Karpas-422 (cell line): Measurements from ENCODE around the gene BCL2. TPM values are rescaled to one million over a fixed set of nuclear protein-coding genes. Genes with fewer than 3 reads are reported as not detected.

ENCODE experiments used
- DNase-seq: peaks from one replicate; pipeline ENCODE4 v3.0.0-alpha.2; 2015
- H2AFZ ChIP-seq: fragments of 200-600 bp; sonication (generic); 2 replicates; pipeline ENCODE4 v1.6.1; 2014; ENCODE audit warnings: antibody characterized with exemption, low read length, mixed read lengths
- H3K27ac ChIP-seq: fragments of 200-600 bp; sonication (generic); 2 replicates; pipeline ENCODE4 v1.5.1; 2014; ENCODE audit warnings: mild to moderate bottlenecking, low read length, moderate library complexity
- H3K27me3 ChIP-seq: fragments of 200-600 bp; sonication (generic); 2 replicates; pipeline ENCODE4 v1.6.1; 2014; ENCODE audit warnings: low read length, mixed read lengths
- H3K36me3 ChIP-seq: fragments of 200-600 bp; sonication (generic); 2 replicates; pipeline ENCODE4 v1.6.1; 2014; ENCODE audit warnings: low read length, mixed read lengths; ENCODE audit not compliant: insufficient read depth
- H3K4me1 ChIP-seq: fragments of 200-600 bp; sonication (generic); 2 replicates; pipeline ENCODE4 v1.6.1; 2014; ENCODE audit warnings: mild to moderate bottlenecking, low read length, mixed read lengths
- H3K4me2 ChIP-seq: fragments of 200-600 bp; sonication (generic); 2 replicates; pipeline ENCODE4 v1.6.1; 2014; ENCODE audit warnings: low read length, low read depth, mild to moderate bottlenecking; ENCODE audit not compliant: poor library complexity, severe bottlenecking
- H3K4me3 ChIP-seq: fragments of 200-600 bp; sonication (generic); 2 replicates; pipeline ENCODE4 v1.5.1; 2014; ENCODE audit warnings: mild to moderate bottlenecking, antibody characterized with exemption, low read length, mixed read lengths
- H3K79me2 ChIP-seq: fragments of 200-600 bp; sonication (generic); 2 replicates; pipeline ENCODE4 v1.6.1; 2014; ENCODE audit warnings: mild to moderate bottlenecking, low read length, mixed read lengths
- H3K9ac ChIP-seq: fragments of 200-600 bp; sonication (generic); 2 replicates; pipeline ENCODE4 v1.6.0; 2014; ENCODE audit warnings: low read length
- H3K9me2 ChIP-seq: fragments of 200-600 bp; sonication (generic), shearing (Covaris generic); replicated peaks from 2 replicates; pipeline ENCODE4 v1.6.0; 2014; ENCODE audit warnings: mild to moderate bottlenecking, low read length, moderate library complexity; ENCODE audit not compliant: insufficient read depth
- H3K9me3 ChIP-seq: fragments of 300-700, 200-600 bp; sonication (generic); 2 replicates; pipeline ENCODE4 v1.6.1; 2014; ENCODE audit warnings: low read length, mixed read lengths
- H4K20me1 ChIP-seq: fragments of 200-600 bp; sonication (generic); 2 replicates; pipeline ENCODE4 v1.6.1; 2014; ENCODE audit warnings: mild to moderate bottlenecking, antibody characterized with exemption, low read length, low read depth; ENCODE audit not compliant: insufficient read depth
- total RNA-seq: library from RNA; depleted of rRNA; stranded (reverse); fragments of >200 nt; shearing (Covaris generic); gene quantifications from 2 replicates; pipeline ENCODE4 v1.2.3, GENCODE V29; 2014; ENCODE audit warnings: low replicate concordance

The BCL2 gene
- total RNA-seq, 1 experiment from 2014 or later, result 271 TPM

GRCh38 chr18:63284173-63284799 is 35.3 kb downstream of the BCL2 start:
- Histone ChIP-seq H3K79me2 (peaks cover 99% of the 10 kb centered on the region), H3K27me3 (no peaks in the 10 kb centered on the region), H3K9me3 (no peaks in the 10 kb centered on the region), H3K9ac (peak overlapping the region; percentile 60), H3K4me3 (peak overlapping the region; percentile 55), H3K9me2 (no peaks in the 10 kb centered on the region), H2AFZ (no peak overlapping the region), H4K20me1 (peaks cover 9% of the 10 kb centered on the region; the same call in 1 of the 2 replicates), H3K4me1 (peaks cover 93% of the 10 kb centered on the region), H3K27ac (peak overlapping the region; percentile 84), H3K4me2 (peak overlapping the region; percentile 76), H3K36me3 (peaks cover 24% of the 10 kb centered on the region)
- peak; percentile 61 for DNase-seq

- Histone ChIP-seq H3K9ac (peak overlapping the region; percentile 60; the same call in 1 of the 2 replicates), H3K4me2 (peak overlapping the region; percentile 76), H4K20me1 (peaks cover 9% of the 10 kb centered on the region; the same call in 1 of the 2 replicates), H3K9me2 (no peaks in the 10 kb centered on the region), H3K79me2 (peaks cover 99% of the 10 kb centered on the region), H3K36me3 (peaks cover 24% of the 10 kb centered on the region), H3K4me3 (peak overlapping the region; percentile 55), H3K27me3 (no peaks in the 10 kb centered on the region), H3K9me3 (no peaks in the 10 kb centered on the region), H3K27ac (peak overlapping the region; percentile 84), H2AFZ (no peak overlapping the region), H3K4me1 (peaks cover 93% of the 10 kb centered on the region)
- no peak for DNase-seq
Observed at GRCh38 chr18:63283305-63284094, 36.1 kb downstream of the BCL2 start.

GRCh38 chr18:63282793-63283192 is 36.8 kb downstream of the BCL2 start:
- H3K9me3 ChIP-seq, result no peaks in the 10 kb centered on the region
- peak overlapping the region; percentile 84 for H3K27ac ChIP-seq
- no peak overlapping the region for H3K9ac ChIP-seq
- H3K4me2 ChIP-seq, result peak overlapping the region; percentile 76
- H3K27me3 ChIP-seq, result no peaks in the 10 kb centered on the region
- H4K20me1 ChIP-seq, result peaks cover 9% of the 10 kb centered on the region; the same call in 1 of the 2 replicates
- H3K9me2 ChIP-seq, result no peaks in the 10 kb centered on the region
- H3K36me3 ChIP-seq, result peaks cover 29% of the 10 kb centered on the region
- peaks cover 93% of the 10 kb centered on the region for H3K4me1 ChIP-seq
- H3K4me3 ChIP-seq, result no peak overlapping the region
- no peak overlapping the region for H2AFZ ChIP-seq
- H3K79me2 ChIP-seq, result peaks cover 99% of the 10 kb centered on the region
- no peak for DNase-seq

- Histone ChIP-seq H3K4me3 (no peak overlapping the region), H3K9ac (no peak overlapping the region), H3K27ac (no peak overlapping the region), H4K20me1 (peaks cover 8% of the 10 kb centered on the region), H3K9me3 (no peaks in the 10 kb centered on the region), H3K27me3 (no peaks in the 10 kb centered on the region), H3K4me2 (no peak overlapping the region), H3K9me2 (no peaks in the 10 kb centered on the region), H3K4me1 (peaks cover 17% of the 10 kb centered on the region), H3K79me2 (peaks cover 97% of the 10 kb centered on the region), H2AFZ (no peak overlapping the region), H3K36me3 (peaks cover 15% of the 10 kb centered on the region; the same call in 1 of the 2 replicates)
- DNase-seq, result no peak
Observed at GRCh38 chr18:63273222-63273927, 46.2 kb downstream of the BCL2 start.

- Histone ChIP-seq H4K20me1 (peaks cover 14% of the 10 kb centered on the region), H3K9me2 (no peaks in the 10 kb centered on the region), H3K9me3 (no peaks in the 10 kb centered on the region), H3K36me3 (peaks cover 9% of the 10 kb centered on the region; the same call in 1 of the 2 replicates), H3K4me1 (peaks cover 9% of the 10 kb centered on the region; the same call in 1 of the 2 replicates), H3K4me3 (no peak overlapping the region), H3K27me3 (no peaks in the 10 kb centered on the region), H3K79me2 (peaks cover 97% of the 10 kb centered on the region), H3K4me2 (no peak overlapping the region), H2AFZ (no peak overlapping the region), H3K27ac (peak overlapping the region; percentile 13; the same call in 1 of the 2 replicates), H3K9ac (no peak overlapping the region)
- no peak for DNase-seq
Observed at GRCh38 chr18:63272638-63273037, 46.9 kb downstream of the BCL2 start.

- DNase-seq, result no peak
- Histone ChIP-seq H2AFZ (no peak overlapping the region), H3K36me3 (peaks cover 8% of the 10 kb centered on the region; the same call in 1 of the 2 replicates), H4K20me1 (peaks cover 14% of the 10 kb centered on the region), H3K9me2 (no peaks in the 10 kb centered on the region), H3K4me3 (no peak overlapping the region), H3K4me1 (peaks cover 8% of the 10 kb centered on the region; the same call in 1 of the 2 replicates), H3K27ac (0 out of 2 replicates have a peak overlapping the region, but pooled peaks have one; percentile 13), H3K79me2 (peaks cover 97% of the 10 kb centered on the region), H3K9ac (no peak overlapping the region), H3K4me2 (no peak overlapping the region), H3K27me3 (no peaks in the 10 kb centered on the region), H3K9me3 (no peaks in the 10 kb centered on the region)
Observed at GRCh38 chr18:63271881-63272299, 47.7 kb downstream of the BCL2 start.

- no peak overlapping the region for H3K4me2 ChIP-seq
- no peak for DNase-seq
- no peaks in the 10 kb centered on the region for H3K27me3 ChIP-seq
- H3K9me2 ChIP-seq, result no peaks in the 10 kb centered on the region
- no peak overlapping the region for H3K9ac ChIP-seq
- no peak overlapping the region for H3K27ac ChIP-seq
- H3K79me2 ChIP-seq, result peaks cover 95% of the 10 kb centered on the region
- peaks cover 15% of the 10 kb centered on the region for H4K20me1 ChIP-seq
- H2AFZ ChIP-seq, result no peak overlapping the region
- H3K9me3 ChIP-seq, result no peaks in the 10 kb centered on the region
- H3K36me3 ChIP-seq, result peaks cover 9% of the 10 kb centered on the region; the same call in 1 of the 2 replicates
- peaks cover 8% of the 10 kb centered on the region; the same call in 1 of the 2 replicates for H3K4me1 ChIP-seq
- H3K4me3 ChIP-seq, result no peak overlapping the region
Observed at GRCh38 chr18:63271148-63271547, 48.4 kb downstream of the BCL2 start.
